ENCODE data around the gene CLPX.
"Not testable (repeated sequence)": the region's sequence is repeated elsewhere in the genome, so short reads cannot be mapped to it uniquely, and the experiment has no call there.

The CLPX gene

DNA sequence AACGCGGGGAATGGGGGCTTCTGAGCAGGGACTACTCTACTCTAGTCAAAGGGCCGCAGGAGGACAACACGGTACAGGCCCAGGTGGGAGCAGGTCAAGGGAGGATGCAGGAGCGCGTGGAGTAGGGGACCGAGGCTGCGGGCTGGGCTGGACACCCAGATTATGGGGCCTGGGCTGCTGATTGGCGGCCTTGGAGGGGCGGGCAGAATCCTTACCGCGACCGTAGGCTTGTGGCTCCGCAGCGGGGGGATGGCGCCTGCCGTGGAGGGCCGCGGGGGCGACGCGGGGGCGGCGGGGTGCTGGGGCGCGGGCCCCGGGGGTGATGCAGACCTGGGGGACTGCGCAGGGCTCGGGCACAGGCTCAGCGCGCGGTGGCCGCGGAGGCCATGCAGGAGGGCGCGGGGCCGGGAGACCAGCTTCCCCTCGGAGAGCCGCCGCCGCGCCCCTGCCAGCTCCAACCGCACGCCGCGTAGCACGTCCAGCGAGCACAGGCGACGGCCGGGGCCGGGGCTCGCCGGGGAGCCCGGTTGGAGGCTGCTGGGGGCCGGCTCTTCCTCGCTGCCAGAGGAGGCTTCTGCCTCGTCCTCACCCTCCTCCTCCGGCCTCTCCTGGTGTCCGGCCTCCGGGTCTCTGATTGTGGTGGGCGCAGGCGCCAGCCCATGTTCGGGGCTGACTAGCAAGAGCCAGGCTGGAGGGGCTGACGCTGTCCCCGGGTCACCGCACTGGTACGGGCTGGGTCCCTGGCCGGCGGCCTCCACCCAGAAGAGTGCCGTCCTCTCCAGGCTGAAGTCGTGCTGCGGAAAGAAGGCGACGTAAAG lies 83.0 kb downstream of the CLPX start:
- no peak for DNase-seq (ENCODE audit: low read depth)

DNA sequence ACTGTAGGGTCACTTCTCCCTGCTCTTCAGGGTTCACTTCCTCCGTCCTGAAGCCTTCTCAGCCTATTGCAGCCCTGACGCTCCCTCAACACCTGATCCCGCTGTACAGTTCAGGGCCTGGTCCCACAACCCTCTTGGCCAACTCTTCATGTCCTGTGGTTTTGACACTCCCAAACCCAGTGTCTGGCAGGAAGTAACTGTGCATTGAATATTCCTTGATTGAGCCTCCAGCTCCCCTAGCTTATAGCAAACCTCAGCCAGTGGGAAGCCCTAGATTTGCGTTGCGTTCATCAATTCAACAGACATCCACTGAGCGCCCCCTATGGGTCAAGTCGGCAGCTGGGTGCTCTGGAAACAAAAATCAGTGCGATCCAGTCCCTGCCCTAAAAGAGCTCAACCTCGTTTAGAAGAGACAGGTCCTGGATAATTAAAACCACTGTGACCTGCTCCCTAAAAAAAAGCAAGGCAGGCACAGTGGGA lies 83.7 kb downstream of the CLPX start:
- DNase-seq (ENCODE audit: low read depth), result no peak

DNA sequence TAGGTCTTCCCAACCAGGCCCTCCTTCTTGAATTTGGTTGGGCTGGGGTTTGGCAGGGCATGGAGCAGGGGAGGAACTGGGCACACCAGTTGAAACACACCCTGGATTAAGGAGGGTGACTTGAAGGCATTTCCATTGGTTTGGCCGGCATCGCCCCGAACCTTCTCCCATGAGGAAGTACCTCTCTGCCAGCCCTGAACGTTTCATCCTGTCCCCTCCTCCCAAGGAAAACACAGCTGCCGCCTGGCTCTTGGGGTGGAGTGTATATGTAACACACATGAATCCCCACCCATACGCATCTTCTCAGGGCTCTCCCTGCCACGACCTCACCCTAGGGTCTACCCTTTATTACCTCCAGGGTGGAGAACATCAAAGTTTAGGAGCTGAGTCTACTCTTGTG lies 84.7 kb downstream of the CLPX start:
- DNase-seq (ENCODE audit: low read depth), result no peak

DNA sequence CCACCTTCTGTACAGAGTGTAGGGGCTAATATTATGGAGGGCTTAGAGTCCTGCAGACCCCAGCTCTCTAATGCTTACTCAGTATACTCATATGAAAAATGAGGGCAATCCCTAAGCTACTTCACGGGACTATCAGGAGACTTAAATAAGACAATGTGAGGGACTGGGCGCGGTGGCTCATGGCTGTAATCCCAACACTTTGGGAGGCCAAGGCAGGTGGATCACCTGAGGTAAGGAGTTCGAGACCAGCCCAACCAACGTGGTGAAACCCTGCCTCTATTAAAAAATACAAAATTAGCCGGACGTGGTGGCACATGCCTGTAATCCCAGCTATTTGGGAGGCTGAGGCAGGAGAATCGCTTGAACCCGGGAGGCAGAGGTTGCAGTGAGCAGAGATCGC lies 85.3 kb downstream of the CLPX start:
- DNase-seq (ENCODE audit: low read depth), result not testable (repeated sequence)

DNA sequence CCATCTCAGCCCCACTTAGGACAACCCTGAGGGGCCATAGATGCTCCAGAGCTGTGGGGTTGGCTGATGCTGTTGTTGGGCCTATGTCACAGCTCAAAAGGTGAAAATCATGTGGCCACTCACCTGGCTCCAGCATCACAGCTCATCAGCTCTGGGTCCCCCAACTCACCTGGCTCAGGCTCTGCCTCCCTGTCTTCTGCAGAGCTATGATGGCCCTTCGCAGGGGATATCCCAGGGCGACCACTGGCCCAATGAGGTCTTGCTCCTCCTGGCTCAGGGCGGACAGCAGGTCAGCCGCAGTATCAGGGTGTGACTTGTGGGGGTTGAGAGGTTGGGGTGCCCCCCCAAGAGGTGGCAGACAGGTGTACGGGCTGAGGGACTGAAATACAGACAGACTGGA lies 85.8 kb downstream of the CLPX start:
- no peak for DNase-seq (ENCODE audit: low read depth)
